ENCODE results near the gene KRR1.
"Not testable (repeated sequence)": the region's sequence is repeated elsewhere in the genome, so short reads cannot be mapped to it uniquely, and the experiment has no call there.

Gene KRR1

GRCh38 chr12:75474116-75474515, 37.3 kb downstream of the KRR1 start:
- no peak for DNase-seq

DNA sequence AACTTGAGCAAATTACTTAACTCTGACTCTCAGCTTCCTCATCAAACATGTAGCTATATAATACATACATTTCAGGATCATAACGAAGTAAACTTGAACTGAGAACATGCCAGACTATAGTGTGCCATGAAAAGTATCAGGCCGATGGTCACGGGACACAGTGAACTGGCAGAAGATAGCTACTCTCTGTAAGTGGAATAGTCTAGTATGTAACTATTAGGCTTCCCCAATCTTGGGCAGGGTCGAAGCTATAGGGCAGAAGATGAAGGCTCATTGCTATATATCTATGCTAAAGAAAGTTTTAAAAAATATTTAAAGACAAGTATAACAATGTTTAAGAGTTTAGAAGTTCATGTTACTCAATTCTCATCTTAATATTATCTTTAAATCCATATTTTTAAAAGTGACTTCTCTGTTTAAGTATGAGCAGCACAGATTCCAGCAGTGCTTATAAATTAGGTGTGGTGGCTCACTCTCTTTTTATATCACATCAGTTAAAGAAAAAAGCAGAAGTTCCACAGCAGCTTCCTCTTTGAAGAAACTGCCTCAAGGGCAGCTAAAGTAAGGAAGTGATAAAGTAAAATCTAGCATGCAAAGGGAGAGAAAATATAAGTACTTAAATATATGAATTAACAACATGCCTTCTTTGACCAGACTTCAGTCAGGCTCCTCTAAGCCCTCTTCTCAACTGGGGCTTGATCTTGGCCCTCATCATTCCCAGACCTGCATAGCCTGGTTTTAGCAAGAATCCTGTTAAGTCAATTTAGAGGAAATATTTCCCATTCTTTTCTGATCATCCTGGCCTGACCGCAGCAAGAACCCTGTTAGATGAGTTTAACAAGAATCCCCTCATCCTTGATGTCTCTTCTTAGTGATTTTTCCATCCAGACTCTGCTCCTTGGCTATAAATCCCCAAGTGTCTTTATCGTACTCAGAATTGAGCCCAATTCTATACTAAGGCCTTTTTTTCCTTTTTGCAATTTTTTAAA, 39.2 kb downstream of the KRR1 start:
- peak; percentile 26 for DNase-seq

GRCh38 chr12:75460204-75460603, 51.2 kb downstream of the KRR1 start:
- no peak for DNase-seq

GRCh38 chr12:75459755-75460154, 51.7 kb downstream of the KRR1 start:
- no peak for DNase-seq

DNA sequence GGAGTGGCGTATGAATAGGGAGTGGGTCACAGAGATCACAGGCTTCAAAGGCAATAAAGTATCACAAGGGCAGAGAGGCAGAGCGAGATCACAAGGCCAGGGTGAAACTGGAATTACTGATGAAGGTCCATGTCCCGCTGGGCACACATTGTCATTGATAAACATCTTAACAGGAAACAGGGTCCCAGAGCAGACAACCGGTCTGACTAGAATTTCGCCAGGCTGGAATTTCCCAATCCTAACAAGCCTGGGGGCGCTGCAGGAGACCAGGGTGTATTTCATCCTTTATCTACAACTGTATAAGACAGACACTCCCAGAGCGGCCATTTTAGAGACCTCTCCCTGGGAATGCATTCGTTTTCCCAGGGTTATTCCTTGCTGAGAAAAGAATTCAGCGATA, 53.5 kb downstream of the KRR1 start:
- not testable (repeated sequence) for DNase-seq

- DNase-seq = no peak
Measured at GRCh38 chr12:75457191-75457590, 54.2 kb downstream of the KRR1 start.

DNA sequence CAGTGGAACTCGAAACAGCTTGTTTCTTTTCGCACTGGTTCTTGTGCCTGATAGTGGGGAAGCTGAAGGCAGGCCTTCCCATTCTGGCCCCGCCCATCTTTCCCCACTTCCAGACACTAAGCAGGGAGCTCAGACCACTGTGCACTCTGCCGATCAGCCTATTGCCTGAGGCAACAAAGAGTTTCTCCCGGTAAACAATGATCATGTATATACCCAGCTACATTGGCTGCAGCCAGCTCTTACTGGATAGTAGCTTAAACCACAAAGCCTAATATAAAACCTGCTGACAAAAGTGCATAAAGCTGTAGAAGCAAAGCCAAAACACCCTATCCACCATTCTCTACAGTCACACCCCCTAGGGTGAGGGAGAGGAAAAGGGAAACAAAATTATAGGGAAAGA, 55.6 kb downstream of the KRR1 start:
- no peak for DNase-seq

DNA sequence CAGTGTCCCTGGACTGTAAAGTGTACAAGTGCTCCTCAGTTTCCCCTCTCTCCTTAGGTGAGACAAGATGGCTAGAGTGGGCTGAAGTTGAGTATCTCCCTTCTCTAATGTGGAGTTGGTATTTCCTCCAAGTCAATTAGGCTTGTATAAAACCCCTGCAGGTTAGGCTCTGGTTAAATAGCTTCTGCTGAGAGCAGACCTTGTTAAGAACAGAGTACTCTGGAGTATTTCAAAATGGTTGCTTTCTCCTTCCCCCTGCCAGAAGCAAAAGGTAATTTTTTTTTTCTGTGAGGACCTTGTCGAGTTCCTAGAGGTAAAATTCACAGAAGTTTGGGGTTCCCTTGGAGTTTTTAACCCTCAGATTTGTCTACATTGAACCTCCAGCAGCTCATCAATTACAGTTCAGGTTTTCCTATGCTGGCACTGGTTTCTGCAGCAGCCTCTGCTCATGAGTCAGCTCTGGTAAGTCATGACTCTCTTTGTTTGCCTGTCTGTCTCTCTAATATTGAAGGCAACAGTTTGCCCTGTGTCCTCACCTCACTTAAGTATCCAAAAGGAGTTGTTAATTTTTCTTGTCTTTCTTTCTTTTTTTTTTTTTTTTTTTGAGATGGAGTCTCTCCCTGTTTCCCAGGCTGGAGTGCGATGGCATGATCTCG, 58.6 kb downstream of the KRR1 start:
- DNase-seq = no peak

DNA sequence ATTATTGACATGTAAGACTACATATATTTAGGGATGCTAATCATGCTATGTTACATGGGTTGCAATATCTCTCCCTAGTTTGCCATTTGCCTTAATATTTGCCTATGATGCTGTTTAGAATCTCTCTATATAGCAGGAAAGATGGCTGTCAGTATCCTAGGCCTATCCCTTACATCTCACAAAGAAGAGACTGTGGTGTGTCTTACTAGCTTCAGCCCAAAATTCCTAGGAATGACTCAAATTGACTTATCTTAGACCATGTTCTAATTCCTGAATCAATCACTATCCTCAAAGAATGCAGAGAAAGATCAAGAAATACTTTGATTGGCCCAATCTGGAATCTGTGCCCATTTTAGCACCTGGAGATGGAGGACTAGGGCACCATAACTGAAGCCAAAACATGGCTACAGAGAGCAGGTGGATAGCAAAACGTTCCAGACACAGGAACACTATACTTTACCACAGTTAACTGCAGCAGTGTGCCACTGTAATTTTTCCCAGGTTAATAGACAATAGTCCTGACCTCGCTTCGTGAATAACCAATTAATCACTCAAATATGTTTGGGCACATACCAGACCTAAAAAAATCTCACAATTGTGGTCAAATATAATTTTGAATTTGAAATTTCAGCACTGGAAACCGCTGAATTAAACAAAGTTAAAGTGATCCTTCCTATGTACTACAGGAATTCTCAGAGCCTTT, 63.6 kb downstream of the KRR1 start:
- no peak for DNase-seq

- DNase-seq = no peak
Measured at GRCh38 chr12:75446857-75447256, 64.6 kb downstream of the KRR1 start.

- DNase-seq = not testable (repeated sequence)
Measured at GRCh38 chr12:75445137-75445507, 66.3 kb downstream of the KRR1 start.

DNA sequence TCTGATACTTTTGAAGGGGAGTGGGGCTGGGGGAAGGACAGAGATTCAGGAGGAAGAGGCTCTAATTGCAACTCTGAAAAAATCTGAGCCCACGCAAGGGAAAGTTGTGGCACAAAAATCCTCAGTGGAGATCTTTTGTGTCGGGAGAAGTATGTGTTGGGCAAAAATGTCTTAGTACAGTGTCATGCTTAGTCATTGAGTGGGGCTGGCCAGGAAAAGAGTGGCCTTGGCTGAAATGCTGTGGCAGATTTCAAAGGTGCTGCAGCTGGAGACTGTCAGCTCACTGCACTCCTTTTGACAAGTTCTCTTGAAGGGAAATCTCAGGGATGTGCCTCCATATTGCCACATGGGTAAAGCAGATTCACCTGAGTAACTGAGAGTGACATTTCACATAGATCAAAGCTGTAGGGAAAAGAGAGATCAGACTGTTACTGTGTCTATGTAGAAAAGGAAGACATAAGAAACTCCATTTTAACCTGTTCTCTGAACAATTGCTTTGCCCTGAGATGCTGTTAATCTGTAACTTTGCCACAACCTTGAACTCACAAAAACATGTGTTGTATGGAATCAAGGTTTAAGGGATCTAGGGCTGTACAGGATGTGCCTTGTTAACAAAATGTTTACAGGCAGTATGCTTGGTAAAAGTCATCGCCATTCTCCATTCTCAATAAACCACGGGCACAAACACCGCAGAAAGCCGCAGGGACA, 66.8 kb downstream of the KRR1 start:
- no peak for DNase-seq

GRCh38 chr12:75443709-75444108, 67.7 kb downstream of the KRR1 start:
- DNase-seq = no peak

GRCh38 chr12:75442454-75442853, 69.0 kb downstream of the KRR1 start:
- DNase-seq = not testable (repeated sequence)

DNA sequence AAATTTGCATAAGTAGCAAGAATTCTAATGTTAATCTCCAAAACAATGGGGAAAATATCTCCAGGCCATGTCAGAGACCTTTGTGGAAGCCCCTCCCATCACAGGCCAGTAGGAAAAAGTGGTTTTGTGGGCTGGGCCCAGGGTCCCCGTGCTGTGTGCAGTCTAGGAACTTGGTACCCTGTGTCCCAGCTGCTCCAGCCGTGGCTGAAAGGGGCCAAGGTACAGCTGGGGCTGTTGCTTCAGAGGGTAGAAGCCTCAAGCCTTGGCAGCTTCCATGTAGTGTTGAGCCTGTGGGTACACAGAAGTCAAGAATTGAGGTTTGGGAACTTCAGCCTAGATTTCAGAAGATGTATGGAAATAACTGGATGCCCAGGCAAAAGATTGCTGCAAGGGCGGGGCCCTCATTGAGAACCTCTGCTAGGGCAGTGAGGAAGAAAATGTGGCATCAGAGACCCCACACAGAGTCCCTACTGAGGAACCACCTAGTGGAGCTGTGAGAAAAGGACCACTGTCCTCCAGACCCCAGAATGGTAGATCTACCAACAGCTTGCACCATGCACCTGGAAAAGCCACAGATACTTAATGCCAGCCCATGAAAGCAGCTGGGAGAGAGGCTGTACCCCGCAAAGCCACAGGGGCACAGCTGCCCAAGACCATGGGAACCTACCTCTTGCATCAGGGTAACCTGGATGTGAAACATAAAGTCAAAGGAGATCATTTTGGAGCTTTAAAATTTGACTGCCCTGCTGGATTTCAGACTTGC, 69.5 kb downstream of the KRR1 start:
- DNase-seq = not testable (repeated sequence)

Data from hematopoietic multipotent progenitor cell treated with erythropoietin and hydrocortisone succinate and interleukin-3 and kit ligand, for 8 days (in vitro differentiated cells).